Inferior parietal cortex (tissue), 1 donor: ENCODE measurements around the gene RPL7A.
"Not testable (repeated sequence)": the region's sequence is repeated elsewhere in the genome, so short reads cannot be mapped to it uniquely, and the experiment has no call there.

Experiments used
- DNase-seq: peaks from one replicate; pipeline ENCODE4 v3.0.0-alpha.2; 2016; ENCODE audit errors: extremely low spot score

Gene RPL7A

DNA sequence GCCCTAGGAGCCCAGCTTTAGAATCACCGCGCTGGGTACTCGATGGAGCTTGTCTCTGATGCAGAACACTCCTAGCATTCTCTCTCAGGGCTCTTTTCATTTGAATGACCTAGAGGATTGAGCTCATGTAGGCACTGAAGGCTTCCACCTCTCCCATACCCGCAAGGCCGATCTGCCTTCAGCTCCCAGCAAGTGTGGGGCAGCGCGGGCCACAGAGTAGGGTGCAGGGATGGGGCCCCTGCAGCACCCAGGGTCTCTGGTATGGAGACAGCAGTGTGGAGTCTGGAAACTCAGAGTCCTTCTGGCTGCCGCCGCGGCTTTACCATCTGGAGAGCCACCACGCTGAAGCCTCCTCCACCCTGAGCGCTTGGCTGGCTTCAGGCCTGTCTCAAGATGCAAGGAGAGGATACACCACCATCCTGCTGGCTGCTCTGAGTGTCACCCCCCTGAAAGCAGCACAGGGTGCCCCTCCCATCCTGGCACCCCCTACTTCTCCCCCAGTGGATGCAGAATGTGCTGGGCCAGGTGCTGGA, 41.1 kb downstream of the RPL7A start:
- DNase-seq, result no peak

DNA sequence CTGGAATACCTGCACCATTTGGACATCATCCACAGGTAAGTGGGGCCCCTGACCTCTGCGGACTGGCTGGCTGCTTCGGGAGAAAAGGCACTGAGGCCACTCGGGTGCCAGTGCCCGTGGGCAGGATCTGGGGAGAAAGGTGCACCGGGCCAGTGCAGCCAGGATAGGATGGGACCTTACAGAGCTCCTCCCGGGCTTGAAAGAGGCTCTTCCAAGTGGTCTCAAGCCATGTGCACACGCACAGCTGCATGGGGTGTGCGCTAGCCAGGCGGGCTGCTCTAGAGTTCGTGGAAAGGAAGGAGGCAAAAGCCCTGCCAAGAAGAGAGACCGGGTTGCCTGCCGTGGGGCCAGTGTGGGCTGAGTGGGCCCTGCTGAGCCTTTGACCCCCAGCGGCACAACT, 41.5 kb downstream of the RPL7A start:
- no peak for DNase-seq

- DNase-seq, result no peak
These were observed 42.7 kb downstream of the RPL7A start for GRCh38 chr9:133390713-133391112.

DNA sequence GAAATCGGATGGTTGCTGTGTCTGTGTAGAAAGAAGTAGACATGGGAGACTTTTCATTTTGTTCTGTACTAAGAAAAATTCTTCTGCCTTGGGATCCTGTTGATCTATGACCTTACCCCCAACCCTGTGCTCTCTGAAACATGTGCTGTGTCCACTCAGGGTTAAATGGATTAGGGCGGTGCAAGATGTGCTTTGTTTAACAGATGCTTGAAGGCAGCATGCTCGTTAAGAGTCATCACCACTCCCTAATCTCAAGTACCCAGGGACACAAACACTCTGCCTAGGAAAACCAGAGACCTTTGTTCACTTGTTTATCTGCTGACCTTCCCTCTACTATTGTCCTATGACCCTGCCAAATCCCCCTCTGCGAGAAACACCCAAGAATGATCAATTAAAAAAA, 43.4 kb downstream of the RPL7A start:
- DNase-seq, result not testable (repeated sequence)

- DNase-seq, result not testable (repeated sequence)
These were observed 44.3 kb downstream of the RPL7A start for GRCh38 chr9:133392308-133392707.

DNA sequence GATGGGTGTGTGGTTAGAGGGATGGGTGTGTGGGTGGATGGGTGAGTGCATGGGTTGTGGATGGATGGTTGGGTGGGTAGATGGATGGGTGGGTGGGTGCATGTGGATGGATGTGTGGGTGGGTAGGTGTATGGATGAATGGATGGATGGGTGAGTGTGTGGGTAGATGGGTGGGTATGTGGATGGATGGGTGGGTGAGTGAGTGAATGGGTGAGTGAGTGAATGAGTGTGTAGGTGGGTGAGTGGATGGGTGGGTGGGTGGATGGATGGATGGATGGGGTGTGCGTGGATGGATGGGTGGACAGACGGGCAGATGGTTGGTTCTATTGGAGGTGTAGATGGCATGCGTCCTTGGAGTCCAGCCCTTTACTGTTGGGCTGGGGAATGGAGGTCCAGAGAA, 45.4 kb downstream of the RPL7A start:
- DNase-seq, result no peak

GRCh38 chr9:133394687-133395271, 46.8 kb downstream of the RPL7A start:
- no peak for DNase-seq

DNA sequence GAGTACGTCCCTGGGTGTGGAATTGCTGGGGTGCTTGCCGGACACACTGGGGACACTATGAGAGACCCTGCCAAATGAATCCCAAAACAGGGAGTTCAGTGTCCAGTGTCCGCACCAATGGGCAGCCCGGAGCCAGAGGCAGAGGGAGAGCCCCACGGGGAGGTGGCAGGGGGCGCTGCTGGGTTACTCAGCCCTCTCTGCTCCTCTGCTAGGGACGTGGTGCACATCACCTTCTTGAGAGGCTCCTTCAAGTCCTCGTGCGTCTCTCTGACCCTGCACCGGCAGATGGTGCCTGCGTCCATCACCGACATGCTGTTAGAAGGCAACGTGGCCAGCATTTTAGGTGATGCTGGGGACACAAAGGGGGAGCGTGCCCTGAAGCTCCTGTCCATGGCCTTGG, 48.9 kb downstream of the RPL7A start:
- no peak for DNase-seq

GRCh38 chr9:133397370-133397769, 49.4 kb downstream of the RPL7A start:
- no peak for DNase-seq

DNA sequence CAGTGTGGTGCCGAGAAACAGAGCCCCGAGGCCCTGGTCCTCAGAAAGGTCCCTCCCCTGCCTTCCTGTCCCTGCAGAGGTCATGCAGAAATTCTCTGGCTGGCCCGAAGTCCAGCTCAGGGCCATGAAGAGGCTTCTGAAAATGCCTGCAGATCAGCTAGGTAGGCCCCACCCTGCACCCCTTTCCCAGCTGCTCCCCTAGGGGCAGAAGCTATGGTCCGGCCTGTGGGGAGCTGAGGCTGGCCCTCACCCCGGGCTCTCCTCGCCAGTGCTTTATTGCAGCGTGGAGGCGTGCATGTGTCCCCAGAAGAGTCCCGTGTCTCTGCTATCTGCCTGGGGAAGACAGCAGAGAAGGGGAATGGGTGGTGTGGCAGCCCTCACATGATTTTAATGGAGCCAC, 49.9 kb downstream of the RPL7A start:
- DNase-seq, result no peak

DNA sequence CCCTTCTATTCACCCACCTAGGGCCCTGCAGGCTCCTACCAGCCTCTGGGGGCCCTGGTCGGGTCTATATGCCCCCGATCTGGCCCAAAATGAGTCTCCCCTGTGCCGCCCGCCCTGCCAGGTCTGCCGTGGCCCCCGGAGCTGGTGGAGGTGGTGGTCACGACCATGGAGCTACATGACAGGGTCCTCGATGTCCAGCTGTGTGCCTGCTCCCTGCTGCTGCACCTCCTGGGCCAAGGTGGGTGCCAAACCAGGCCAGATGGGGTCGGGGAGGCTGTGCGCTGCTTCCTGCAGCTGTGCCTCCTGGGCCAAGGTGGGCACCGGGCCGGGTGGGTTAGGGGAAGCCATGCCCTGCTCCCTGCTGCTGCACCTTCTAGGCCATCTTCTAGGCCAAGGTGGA, 52.3 kb downstream of the RPL7A start:
- DNase-seq, result no peak
